Superior temporal gyrus (tissue), 1 donor: Measurements from ENCODE around the gene TSPAN9.

Source experiments
- DNase-seq: peaks from one replicate; pipeline ENCODE4 v3.0.0-alpha.2; 2016; ENCODE audit errors: extremely low spot score

The TSPAN9 gene

GRCh38 chr12:3313675-3314663 lies 236.8 kb downstream of the TSPAN9 start:
- DNase-seq, result peak; percentile 68

- DNase-seq, result no peak
Measured at GRCh38 chr12:3315201-3315661, 238.1 kb downstream of the TSPAN9 start.

GRCh38 chr12:3316776-3317480 lies 239.7 kb downstream of the TSPAN9 start:
- no peak for DNase-seq

GRCh38 chr12:3317481-3317815 lies 240.3 kb downstream of the TSPAN9 start:
- no peak for DNase-seq

GRCh38 chr12:3317841-3318501 lies 240.8 kb downstream of the TSPAN9 start:
- DNase-seq, result no peak

- no peak for DNase-seq
Measured at GRCh38 chr12:3319723-3320492, 242.7 kb downstream of the TSPAN9 start.

- DNase-seq, result no peak
Measured at GRCh38 chr12:3320881-3321509, 243.8 kb downstream of the TSPAN9 start.

- DNase-seq, result no peak
Measured at GRCh38 chr12:3321881-3322280, 244.7 kb downstream of the TSPAN9 start.

- DNase-seq, result no peak
Measured at GRCh38 chr12:3323002-3323685, 246.0 kb downstream of the TSPAN9 start.

GRCh38 chr12:3325736-3326135 lies 248.6 kb downstream of the TSPAN9 start:
- no peak for DNase-seq

- DNase-seq, result no peak
Measured at GRCh38 chr12:3326156-3326849, 249.1 kb downstream of the TSPAN9 start.

- no peak for DNase-seq
Measured at GRCh38 chr12:3326850-3327780, 249.9 kb downstream of the TSPAN9 start.

- DNase-seq, result no peak
Measured at GRCh38 chr12:3328081-3328480, 250.9 kb downstream of the TSPAN9 start.

- DNase-seq, result no peak
Measured at GRCh38 chr12:3328571-3328970, 251.4 kb downstream of the TSPAN9 start.

GRCh38 chr12:3329361-3329760 lies 252.2 kb downstream of the TSPAN9 start:
- DNase-seq, result no peak

- no peak for DNase-seq
Measured at GRCh38 chr12:3330976-3331510, 253.9 kb downstream of the TSPAN9 start.

GRCh38 chr12:3332188-3332587 lies 255.0 kb downstream of the TSPAN9 start:
- DNase-seq, result no peak

- no peak for DNase-seq
Measured at GRCh38 chr12:3333583-3333982, 256.4 kb downstream of the TSPAN9 start.
